GM19463 (cell line): ENCODE results near the gene RELN.

Experiments used
- ATAC-seq: cut with Tn5 transposase; IDR thresholded peaks from one replicate; pipeline ENCODE4 v1.9.1; 2021; ENCODE audit warnings: mild to moderate bottlenecking, moderate library complexity; ENCODE audit not compliant: unreplicated experiment

RELN gene

GRCh38 chr7:103651593-103652377, 337.7 kb downstream of the RELN start:
- ATAC-seq: no peak

- ATAC-seq: no peak
These were observed 340.4 kb downstream of the RELN start for GRCh38 chr7:103649052-103649451.

- ATAC-seq: no peak
These were observed 341.3 kb downstream of the RELN start for GRCh38 chr7:103648135-103648534.

- no peak for ATAC-seq
These were observed 345.1 kb downstream of the RELN start for GRCh38 chr7:103644319-103644718.

GRCh38 chr7:103640031-103640779, 349.3 kb downstream of the RELN start:
- ATAC-seq: no peak

DNA sequence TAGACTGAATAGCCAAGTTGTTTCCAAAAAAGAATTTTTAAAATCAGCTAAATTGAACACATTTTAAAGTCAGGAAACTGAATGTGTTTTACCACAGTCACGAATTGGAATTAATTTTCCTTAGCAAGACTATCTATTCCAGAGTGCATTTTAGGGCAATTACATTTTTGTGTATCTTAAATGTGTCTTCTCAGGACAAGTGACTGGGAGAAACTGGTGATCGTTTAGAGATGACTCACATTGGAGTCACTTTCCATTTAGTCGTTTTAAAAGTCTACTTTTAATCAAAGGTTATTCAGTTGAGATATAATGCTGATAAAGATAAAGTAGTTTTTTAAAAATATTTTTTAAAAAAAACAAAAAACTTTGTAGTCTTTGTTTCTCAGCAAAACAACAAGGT, 351.7 kb downstream of the RELN start:
- ATAC-seq: no peak

DNA sequence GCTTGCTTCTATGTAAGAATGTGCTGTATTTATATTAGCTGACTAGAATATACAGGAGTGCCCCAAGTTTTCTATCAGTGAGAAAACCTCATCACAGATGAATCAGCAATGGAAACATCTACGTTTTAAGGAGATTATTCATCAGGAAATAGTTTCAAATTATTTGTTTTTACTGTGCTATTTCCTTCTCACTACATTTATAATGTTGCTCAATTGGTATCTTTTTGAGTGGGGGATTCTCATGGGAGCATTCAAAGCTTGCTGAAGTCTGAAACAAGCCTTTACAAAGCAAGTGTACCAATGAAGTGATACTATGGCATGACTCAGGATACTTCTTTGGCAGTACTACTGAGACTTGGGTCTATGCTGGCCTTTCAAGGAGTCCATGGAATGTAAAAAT, 352.4 kb downstream of the RELN start:
- ATAC-seq: no peak

GRCh38 chr7:103636153-103636552, 353.3 kb downstream of the RELN start:
- ATAC-seq: no peak

GRCh38 chr7:103632972-103633371, 356.5 kb downstream of the RELN start:
- ATAC-seq: no peak

DNA sequence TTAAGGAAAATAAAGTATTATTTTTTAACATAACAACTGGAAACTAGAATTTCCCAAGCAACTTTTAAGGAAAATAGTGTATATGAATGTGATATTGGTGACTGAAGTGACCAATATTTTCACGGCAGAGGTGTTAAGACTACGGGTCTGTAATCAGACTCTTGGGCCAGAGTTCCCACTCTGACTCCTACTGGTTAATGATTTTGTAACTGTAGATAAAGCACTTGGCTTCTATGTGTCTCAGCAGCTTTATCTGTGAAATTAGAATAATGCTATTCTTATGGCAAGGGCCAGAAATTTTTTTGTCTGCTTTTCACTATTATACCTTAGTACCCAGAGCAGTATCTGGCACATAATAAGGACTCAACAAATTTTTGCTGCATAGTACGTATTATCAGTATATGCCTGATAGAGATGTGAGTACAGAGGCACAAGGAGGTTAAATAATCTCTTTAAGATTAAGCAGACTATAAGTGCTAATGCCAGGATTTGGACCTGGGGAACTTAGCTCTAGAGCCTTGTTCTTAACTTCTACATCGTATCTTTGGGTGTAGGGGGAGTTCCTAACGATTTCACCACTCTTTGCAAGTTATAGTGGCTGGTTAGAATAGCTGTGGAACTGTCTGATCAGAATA, 357.3 kb downstream of the RELN start:
- no peak for ATAC-seq

- ATAC-seq: no peak
These were observed 359.1 kb downstream of the RELN start for GRCh38 chr7:103630318-103630717.

DNA sequence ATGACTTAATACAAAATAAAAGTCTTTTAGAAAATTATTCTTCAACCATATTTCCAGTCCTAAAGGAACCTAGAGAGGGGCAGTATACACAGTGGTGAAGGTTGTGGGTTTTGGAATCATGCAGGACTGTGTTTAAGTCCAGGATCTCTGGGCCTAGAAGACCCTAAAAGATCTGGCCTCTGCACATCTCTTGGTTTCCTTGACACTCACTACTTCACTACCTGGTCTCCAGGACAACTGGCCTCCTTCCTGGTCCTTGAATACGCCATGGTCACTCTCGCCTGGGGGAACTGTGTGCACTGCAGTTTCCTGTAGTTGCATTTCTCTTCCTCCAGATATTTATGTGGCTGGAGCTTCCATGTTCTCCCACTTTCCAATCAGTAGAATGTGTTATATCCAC, 360.7 kb downstream of the RELN start:
- no peak for ATAC-seq

DNA sequence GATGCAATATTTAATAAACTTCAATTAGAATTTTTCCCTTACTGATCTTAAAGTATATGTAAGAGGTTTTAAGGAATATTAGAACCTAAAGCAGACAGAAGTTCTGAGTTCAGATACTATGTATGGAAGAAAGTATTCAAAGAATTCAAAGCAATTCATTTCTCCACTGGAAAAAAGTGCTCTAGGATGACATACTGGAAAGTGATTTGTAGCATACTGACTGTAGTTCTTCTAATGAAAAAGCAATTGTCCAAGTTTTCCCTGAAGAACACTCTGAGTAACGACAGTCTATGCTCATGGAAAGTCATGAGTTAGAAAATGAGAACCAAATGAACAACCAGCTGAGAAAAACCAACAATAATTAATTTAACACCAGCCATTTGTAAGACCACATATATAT, 362.7 kb downstream of the RELN start:
- no peak for ATAC-seq

GRCh38 chr7:103622274-103622673, 367.2 kb downstream of the RELN start:
- ATAC-seq: no peak

DNA sequence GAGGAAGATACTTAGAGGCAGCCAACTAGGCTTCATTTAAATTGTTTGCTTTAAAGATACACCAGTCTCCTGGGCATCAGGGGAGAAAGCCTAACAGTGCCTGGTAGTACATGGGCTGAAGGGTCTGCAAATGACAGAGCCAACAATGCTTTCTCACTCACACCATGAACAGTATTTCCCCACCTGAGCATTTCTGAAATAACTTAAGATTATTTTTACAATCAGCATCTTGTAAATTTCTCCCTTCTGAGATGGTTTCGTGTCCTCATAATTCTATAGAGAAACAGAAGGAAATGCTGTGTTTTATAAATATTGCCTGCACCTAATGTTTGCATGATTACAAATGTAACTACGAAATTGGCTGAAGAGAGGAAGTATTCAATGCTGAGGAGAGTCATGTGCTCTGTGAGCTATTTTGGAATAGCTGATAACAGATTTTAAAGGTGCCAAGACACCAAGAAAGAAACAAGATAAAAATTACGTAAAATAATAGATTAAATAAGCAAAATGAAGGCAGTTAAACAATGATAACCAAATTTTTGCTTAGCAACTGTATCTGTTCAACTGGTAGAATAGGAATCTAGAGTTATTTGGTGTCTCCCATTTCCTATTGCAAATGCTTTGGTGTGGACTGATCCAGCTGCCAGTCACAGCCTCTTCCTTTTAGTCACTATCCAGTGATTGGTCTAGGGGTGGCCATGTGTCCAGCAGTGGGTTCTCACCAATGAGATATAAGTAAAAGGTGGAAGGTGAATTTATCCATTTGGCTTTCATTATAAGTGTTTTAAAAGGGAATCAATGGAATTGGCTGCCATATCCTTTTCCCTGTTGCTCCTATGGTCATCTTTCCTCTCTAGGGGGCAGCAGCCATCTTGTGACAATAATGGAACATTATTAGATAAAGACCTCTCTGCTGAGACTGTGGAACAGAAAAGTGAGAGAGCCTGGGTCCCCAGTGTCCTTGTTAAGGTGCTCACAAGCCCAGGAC, 375.5 kb downstream of the RELN start:
- ATAC-seq: no peak

GRCh38 chr7:103609778-103610177, 379.7 kb downstream of the RELN start:
- no peak for ATAC-seq

- ATAC-seq: no peak
These were observed 383.8 kb downstream of the RELN start for GRCh38 chr7:103605640-103606039.

DNA sequence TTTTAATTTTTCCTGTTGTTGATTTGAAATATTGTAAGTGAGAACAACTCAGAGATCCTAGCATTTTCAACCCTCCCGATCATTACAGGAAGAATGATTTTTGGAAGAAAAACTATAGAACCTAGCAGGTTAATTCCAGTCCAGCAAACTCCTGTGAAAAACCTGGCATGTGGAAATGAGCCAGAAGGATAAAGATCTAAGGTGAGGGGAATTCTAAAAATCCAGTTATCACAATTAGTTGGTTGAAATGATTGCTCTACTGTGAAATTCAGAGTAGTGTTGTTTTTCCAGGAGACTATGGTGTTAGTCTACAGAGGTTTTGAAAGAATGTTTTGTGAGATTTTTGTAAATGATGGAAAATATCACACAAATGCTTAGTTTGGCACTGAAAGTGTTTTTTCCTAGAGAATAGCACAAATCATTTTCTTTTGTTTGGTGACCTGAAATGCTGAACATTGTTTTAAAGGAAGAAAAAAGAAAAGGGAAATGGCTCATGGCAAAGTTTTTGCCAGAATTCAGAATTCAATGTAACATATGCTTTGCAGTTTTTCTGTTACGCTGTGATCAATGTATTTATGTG, 391.0 kb downstream of the RELN start:
- ATAC-seq: no peak

DNA sequence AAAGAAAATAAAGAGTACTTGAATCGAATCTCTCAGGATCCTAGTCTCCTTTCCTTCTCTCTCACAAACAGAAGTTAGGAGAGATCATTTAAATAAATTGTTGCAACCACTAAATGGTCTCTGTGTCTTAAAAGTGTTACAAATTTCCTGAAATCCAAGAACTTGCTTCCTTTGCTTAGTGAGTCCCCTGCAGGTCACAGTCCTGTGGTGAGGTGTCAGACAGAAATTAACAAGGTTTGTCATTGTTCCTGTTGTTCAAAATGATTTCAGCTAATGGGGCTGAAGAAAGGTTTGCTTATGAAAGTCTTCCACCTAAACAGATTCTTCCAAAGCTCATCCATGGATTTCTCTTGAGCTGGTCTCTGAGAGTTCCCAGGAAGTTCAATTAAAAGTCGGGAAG, 391.9 kb downstream of the RELN start:
- no peak for ATAC-seq

- no peak for ATAC-seq
These were observed 395.3 kb downstream of the RELN start for GRCh38 chr7:103594186-103594585.
